GM18526 (cell line): ENCODE measurements around the gene ERICH4.

Experiments used
- POLR2A ChIP-seq: IDR thresholded peaks from 3 replicates; pipeline ENCODE4 v1.6.1; 2011; ENCODE audit not compliant: insufficient read length; ENCODE audit errors: extremely low read depth

Gene ERICH4

GRCh38 chr19:41441321-41441945 lies 1.5 kb upstream of the ERICH4 start:
- TF ChIP-seq POLR2A: no peak

GRCh38 chr19:41443813-41444455 lies 978 bp downstream of the ERICH4 start:
- no peak for TF ChIP-seq POLR2A

- no peak for TF ChIP-seq POLR2A
Observed at GRCh38 chr19:41445575-41445974, 2.6 kb downstream of the ERICH4 start.

GRCh38 chr19:41447732-41448332 lies 4.9 kb downstream of the ERICH4 start:
- no peak for TF ChIP-seq POLR2A

- TF ChIP-seq POLR2A: no peak
Observed at GRCh38 chr19:41449079-41449864, 6.3 kb downstream of the ERICH4 start.

GRCh38 chr19:41449865-41450178 lies 6.9 kb downstream of the ERICH4 start:
- no peak for TF ChIP-seq POLR2A

GRCh38 chr19:41452584-41453275 lies 9.8 kb downstream of the ERICH4 start:
- TF ChIP-seq POLR2A: no peak

- TF ChIP-seq POLR2A: no peak
Observed at GRCh38 chr19:41455936-41456335, 13.0 kb downstream of the ERICH4 start.

GRCh38 chr19:41456342-41456918 lies 13.5 kb downstream of the ERICH4 start:
- TF ChIP-seq POLR2A: no peak

GRCh38 chr19:41457241-41457640 lies 14.3 kb downstream of the ERICH4 start:
- no peak for TF ChIP-seq POLR2A

- no peak for TF ChIP-seq POLR2A
Observed at GRCh38 chr19:41462497-41462896, 19.5 kb downstream of the ERICH4 start.

GRCh38 chr19:41476583-41476982 lies 33.6 kb downstream of the ERICH4 start:
- no peak for TF ChIP-seq POLR2A

- TF ChIP-seq POLR2A: no peak
Observed at GRCh38 chr19:41478171-41478570, 35.2 kb downstream of the ERICH4 start.

- no peak for TF ChIP-seq POLR2A
Observed at GRCh38 chr19:41478875-41479756, 36.2 kb downstream of the ERICH4 start.
